Activated CD8-positive, alpha-beta T cell treated with anti-CD3 and anti-CD28 coated beads, Interleukin-2, amount 10 ng/mL, durations not matched to agents 7 days and 5 days (primary cell): Measurements from ENCODE around the gene GALR2. TPM values are rescaled to one million over a fixed set of nuclear protein-coding genes. Genes with fewer than 3 reads are reported as not detected.

Experiments used
- ATAC-seq: fragments of 150-1000 bp; cut with Tn5 transposase; one replicate; pipeline ENCODE4 v1.10.0; 2021; ENCODE audit warnings: moderate library complexity
- CTCF ChIA-PET: fragments of 350-600 bp; sonication (Branson Sonifier 250); formaldehyde crosslinking; loops from one replicate; lab custom pipeline; 2021; ENCODE audit warnings: antibody characterized with exemption; lab: Charles Lee
- POLR2A ChIA-PET: fragments of 350-600 bp; sonication (Branson Sonifier 250); formaldehyde crosslinking; loops from one replicate; lab custom pipeline; 2021; ENCODE audit warnings: antibody characterized with exemption; lab: Charles Lee
- DNase-seq: peaks from one replicate; pipeline ENCODE4 v3.0.0-alpha.2; 2020
- H3K27ac Mint-ChIP-seq: one replicate; pipeline ENCODE4 v1.8.0; 2021; ENCODE audit warnings: mild to moderate bottlenecking, mixed read lengths
- H3K27me3 Mint-ChIP-seq: one replicate; pipeline ENCODE4 v1.8.0; 2021; ENCODE audit warnings: low read depth, mixed read lengths
- H3K36me3 Mint-ChIP-seq: one replicate; pipeline ENCODE4 v1.8.0; 2021; ENCODE audit warnings: low read depth, mixed read lengths
- H3K4me1 Mint-ChIP-seq: one replicate; pipeline ENCODE4 v1.8.0; 2021; ENCODE audit warnings: low read depth, mixed read lengths
- H3K4me3 Mint-ChIP-seq: one replicate; pipeline ENCODE4 v1.8.0; 2021; ENCODE audit warnings: mild to moderate bottlenecking, mixed read lengths
- H3K9me3 Mint-ChIP-seq: one replicate; pipeline ENCODE4 v1.8.0; 2022; ENCODE audit warnings: mixed read lengths; ENCODE audit not compliant: insufficient read depth
- total RNA-seq, 2 experiments: library from RNA; stranded (reverse); gene quantifications; one replicate each; pipeline ENCODE4 v1.2.3, GENCODE V29; 2021

The GALR2 gene, protein sequence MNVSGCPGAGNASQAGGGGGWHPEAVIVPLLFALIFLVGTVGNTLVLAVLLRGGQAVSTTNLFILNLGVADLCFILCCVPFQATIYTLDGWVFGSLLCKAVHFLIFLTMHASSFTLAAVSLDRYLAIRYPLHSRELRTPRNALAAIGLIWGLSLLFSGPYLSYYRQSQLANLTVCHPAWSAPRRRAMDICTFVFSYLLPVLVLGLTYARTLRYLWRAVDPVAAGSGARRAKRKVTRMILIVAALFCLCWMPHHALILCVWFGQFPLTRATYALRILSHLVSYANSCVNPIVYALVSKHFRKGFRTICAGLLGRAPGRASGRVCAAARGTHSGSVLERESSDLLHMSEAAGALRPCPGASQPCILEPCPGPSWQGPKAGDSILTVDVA
- total RNA-seq, result under 1 TPM in 1 of 2 experiments, not detected in 1; 0.18 TPM

GRCh38 chr17:76074390-76075363 lies at the start of gene GALR2:
Gene GALR2, plus strand, starts transcription at chr17:76074781. Its CDS starts 103 bp downstream, at chr17:76074884.
- ChIA-PET POLR2A (interaction anchor here (1.0 kb wide), 1 partner anchor 197 kb away, joined by 3 read pairs; no protein-coding TSS in a partner anchor), CTCF (interaction anchor here (2.0 kb wide), 1 partner anchor 60 kb away, joined by 6 read pairs; no protein-coding TSS in a partner anchor)
- DNase-seq (no peak), ATAC-seq (no peak)
- Mint-ChIP-seq H3K27ac (no peak within 1 kb of the TSS), H3K27me3 (peaks cover 53% of the 10 kb centered on the region), H3K4me1 (peaks cover 50% of the 10 kb centered on the region), H3K36me3 (peaks cover 9% of the 10 kb centered on the region), H3K4me3 (no peak within 1 kb of the TSS), H3K9me3 (no peaks in the 10 kb centered on the region)

DNA sequence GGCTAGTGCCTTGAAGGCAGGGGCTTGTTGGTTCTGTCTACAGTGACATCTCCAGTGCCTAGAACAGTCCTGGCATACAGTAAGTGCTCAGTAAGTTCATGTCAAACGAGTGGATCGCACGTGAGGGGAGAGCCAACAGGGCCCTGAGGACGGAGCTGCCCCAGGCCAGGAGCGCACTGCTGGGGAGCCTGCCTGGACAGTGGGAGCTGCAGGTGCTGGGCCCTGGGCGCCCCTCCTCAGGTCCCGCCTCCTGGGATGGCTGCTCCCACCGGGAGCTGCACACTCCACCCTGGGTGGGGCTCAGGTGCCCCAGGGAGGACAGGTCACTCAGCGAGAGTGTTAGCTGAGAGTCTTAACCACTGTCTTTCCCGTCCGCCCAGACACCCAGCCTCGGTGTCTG lies 49.3 kb upstream of the GALR2 start:
- Mint-ChIP-seq H3K4me1 (peaks cover 20% of the 10 kb centered on the region), H3K27ac (no peak overlapping the region), H3K27me3 (no peaks in the 10 kb centered on the region), H3K4me3 (no peak overlapping the region), H3K9me3 (no peaks in the 10 kb centered on the region), H3K36me3 (peaks cover 2% of the 10 kb centered on the region)
- ChIA-PET CTCF (interaction anchor here (0.9 kb wide), 1 partner anchor 11 kb away, joined by 4 read pairs; no protein-coding TSS in a partner anchor), POLR2A (no interaction called here)
- DNase-seq (no peak), ATAC-seq (no peak)

GRCh38 chr17:76026714-76027158 lies 47.8 kb upstream of the GALR2 start:
- ATAC-seq, result no peak
- H3K27ac Mint-ChIP-seq, result no peak overlapping the region
- ChIA-PET POLR2A (no interaction called here), CTCF (no interaction called here)
- DNase-seq, result no peak
- no peaks in the 10 kb centered on the region for H3K27me3 Mint-ChIP-seq
- peaks cover 2% of the 10 kb centered on the region for H3K36me3 Mint-ChIP-seq
- no peaks in the 10 kb centered on the region for H3K9me3 Mint-ChIP-seq
- H3K4me1 Mint-ChIP-seq, result peaks cover 20% of the 10 kb centered on the region
- H3K4me3 Mint-ChIP-seq, result no peak overlapping the region

DNA sequence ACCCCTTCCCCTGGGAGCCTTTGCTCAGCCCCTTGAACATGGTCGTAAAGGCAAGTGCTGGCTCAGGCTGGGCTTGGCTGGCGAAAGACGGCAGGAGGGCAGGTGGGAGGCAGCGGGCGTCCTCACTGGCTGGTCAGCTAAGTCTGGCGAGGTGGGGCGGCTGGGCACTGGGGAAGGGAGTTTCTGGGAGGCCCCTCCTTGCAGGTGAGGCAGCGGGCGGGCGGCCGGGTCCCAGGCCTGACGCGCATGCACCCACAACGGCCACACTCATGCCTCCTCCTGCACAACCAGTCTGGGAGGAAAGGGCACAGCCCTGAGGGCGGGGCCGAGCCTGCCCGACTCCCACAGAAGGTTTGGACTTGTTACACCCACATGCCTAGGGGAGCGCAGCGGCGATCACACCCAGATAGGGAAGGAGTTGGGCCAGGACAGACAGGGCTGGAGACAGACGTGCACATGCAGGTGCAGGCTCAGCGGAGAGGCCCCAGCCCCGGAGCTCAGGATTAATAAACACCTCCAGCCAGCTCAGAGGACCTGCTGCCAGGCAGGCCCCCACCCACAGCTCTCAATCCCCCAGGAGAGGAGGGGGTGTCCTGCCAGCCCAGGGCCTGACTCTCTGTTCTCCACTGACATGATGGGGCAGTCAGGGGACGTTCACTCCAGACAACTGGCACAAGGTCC lies 47.3 kb upstream of the GALR2 start, which contains the start of gene EVPL:
Gene EVPL (minus strand): TSS at position 148 of the 681 bp plus-strand sequence. CDS start 108 bp downstream, at position 40.
- ATAC-seq, result no peak
- Mint-ChIP-seq H3K9me3 (no peaks in the 10 kb centered on the region), H3K27ac (no peak within 1 kb of the TSS), H3K4me3 (no peak within 1 kb of the TSS), H3K36me3 (peaks cover 2% of the 10 kb centered on the region), H3K4me1 (peaks cover 22% of the 10 kb centered on the region), H3K27me3 (no peaks in the 10 kb centered on the region)
- ChIA-PET CTCF (no interaction called here), POLR2A (no interaction called here)
- DNase-seq, result no peak

GRCh38 chr17:76032073-76032779 lies 42.4 kb upstream of the GALR2 start:
- Mint-ChIP-seq H3K27ac (no peak overlapping the region), H3K9me3 (no peaks in the 10 kb centered on the region), H3K27me3 (no peaks in the 10 kb centered on the region), H3K4me3 (no peak overlapping the region), H3K4me1 (peaks cover 30% of the 10 kb centered on the region), H3K36me3 (peaks cover 7% of the 10 kb centered on the region)
- no peak for ATAC-seq
- CTCF ChIA-PET, result interaction anchor here (0.7 to 3.5 kb wide), 5 partner anchors 17 to 267 kb away, joined by 3 to 36 read pairs (median 3); no protein-coding TSS in a partner anchor
- DNase-seq, result no peak
- POLR2A ChIA-PET, result interaction anchor here (1.2 kb wide), 1 partner anchor 40 kb away, joined by 3 read pairs; the partner anchor contains the start of gene SRP68

DNA sequence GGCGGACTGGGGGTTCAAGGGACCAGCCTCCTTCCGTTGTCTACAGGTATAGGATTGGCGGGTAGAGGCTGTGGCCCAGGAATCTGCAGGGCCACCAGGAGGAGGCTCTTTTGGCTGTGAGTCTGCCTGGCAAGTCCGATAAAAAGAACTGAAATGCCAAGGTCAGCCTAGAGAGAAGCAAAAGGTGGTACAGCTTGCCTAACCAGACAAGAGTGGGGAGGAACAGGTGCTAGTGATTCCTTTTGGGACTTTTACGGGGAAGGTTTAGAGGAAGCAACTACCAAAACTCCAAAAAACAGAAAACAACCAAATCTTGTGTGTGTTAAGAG lies 41.8 kb upstream of the GALR2 start:
- Mint-ChIP-seq H3K27me3 (no peaks in the 10 kb centered on the region), H3K4me3 (no peak overlapping the region), H3K9me3 (no peaks in the 10 kb centered on the region), H3K4me1 (peaks cover 32% of the 10 kb centered on the region), H3K36me3 (peaks cover 7% of the 10 kb centered on the region), H3K27ac (no peak overlapping the region)
- ChIA-PET CTCF (interaction anchor here (0.7 to 3.0 kb wide), 4 partner anchors 18 to 266 kb away, joined by 3 to 19 read pairs (median 3); no protein-coding TSS in a partner anchor), POLR2A (interaction anchor here (1.2 kb wide), 1 partner anchor 40 kb away, joined by 3 read pairs; the partner anchor contains the start of gene SRP68)
- DNase-seq, result no peak
- no peak for ATAC-seq

DNA sequence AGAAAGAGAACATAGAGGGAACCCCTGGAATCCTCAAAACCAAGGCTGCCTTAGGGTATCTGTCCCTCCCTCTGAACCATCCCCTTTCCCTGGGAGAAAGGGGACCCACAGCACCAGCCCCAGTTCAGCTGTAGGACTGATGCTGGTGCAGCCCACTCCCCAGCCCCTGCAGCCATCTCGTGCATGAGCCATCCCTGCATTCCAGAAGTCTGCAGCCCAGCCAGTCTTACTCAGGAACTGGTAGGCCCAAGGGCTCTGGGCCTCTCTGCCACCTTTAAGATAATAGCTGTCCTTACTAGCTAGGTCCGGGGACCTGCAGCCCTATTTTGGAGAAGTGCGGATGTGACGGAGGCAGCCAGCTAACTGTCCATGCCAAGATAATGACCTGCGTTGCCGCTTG lies 41.4 kb upstream of the GALR2 start:
- Mint-ChIP-seq H3K4me3 (no peak overlapping the region), H3K27me3 (no peaks in the 10 kb centered on the region), H3K9me3 (no peaks in the 10 kb centered on the region), H3K27ac (no peak overlapping the region), H3K36me3 (peaks cover 9% of the 10 kb centered on the region), H3K4me1 (peaks cover 35% of the 10 kb centered on the region)
- POLR2A ChIA-PET, result interaction anchor here (0.6 to 1.2 kb wide), 2 partner anchors 39 to 258 kb away, joined by 3 read pairs; partner anchors contain the start of gene SRP68
- DNase-seq (no peak), ATAC-seq (no peak)
- CTCF ChIA-PET, result interaction anchor here (3.0 kb wide), 1 partner anchor 19 kb away, joined by 19 read pairs; no protein-coding TSS in a partner anchor

- H3K27me3 Mint-ChIP-seq, result no peaks in the 10 kb centered on the region
- DNase-seq (no peak), ATAC-seq (no peak)
- H3K4me3 Mint-ChIP-seq, result no peak overlapping the region
- peaks cover 22% of the 10 kb centered on the region for H3K4me1 Mint-ChIP-seq
- ChIA-PET CTCF (interaction anchor here (0.9 to 3.0 kb wide), 5 partner anchors 20 to 34 kb away, joined by 3 to 19 read pairs (median 4); partner anchors contain the start of gene CDK3), POLR2A (no interaction called here)
- no peaks in the 10 kb centered on the region for H3K9me3 Mint-ChIP-seq
- peaks cover 25% of the 10 kb centered on the region for H3K36me3 Mint-ChIP-seq
- H3K27ac Mint-ChIP-seq, result no peak overlapping the region
These were observed 39.9 kb upstream of the GALR2 start for GRCh38 chr17:76034428-76035350.

DNA sequence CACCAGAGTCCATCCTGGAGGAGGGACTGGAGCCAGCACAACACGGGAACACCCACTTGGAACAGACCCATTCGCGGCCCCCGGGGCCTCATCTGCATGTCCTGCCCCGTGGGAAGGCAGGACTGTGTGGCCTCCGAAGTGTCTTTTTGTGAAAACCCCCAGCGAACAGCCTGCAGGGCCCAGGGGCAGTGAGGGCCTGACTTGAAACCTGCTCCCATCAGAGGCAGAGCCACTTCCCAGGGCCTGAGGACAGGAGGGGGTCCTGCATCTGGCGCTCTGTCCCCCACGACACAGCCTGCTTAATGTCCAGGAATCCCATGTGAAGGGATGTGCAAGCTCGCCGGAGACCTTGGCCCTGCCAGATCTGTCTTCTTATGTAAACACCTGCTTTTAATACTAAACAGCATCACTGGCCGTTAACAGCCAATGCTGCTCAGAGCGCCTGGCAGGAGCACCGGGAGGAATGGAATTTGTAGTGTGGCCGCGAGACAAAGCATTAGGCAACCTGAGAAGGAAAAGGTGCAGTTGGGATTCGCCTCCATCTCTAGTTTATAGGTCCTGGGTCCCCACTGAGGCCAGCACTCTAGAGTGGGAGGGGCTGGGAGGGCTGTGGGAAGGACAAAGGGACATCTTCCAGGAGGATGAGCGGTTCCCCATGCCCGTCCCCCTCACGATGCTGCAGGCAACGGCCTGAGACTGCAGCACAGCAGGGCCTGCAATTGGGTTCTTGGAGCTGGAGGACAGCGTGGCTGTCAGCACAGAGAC lies 37.9 kb upstream of the GALR2 start:
- POLR2A ChIA-PET, result no interaction called here
- CTCF ChIA-PET, result interaction anchor here (1.3 to 1.5 kb wide), 2 partner anchors 23 to 32 kb away, joined by 6 to 9 read pairs; no protein-coding TSS in a partner anchor

More for the DNA sequence above, 37.9 kb upstream of the GALR2 start:
- H3K4me1 Mint-ChIP-seq, result peaks cover 17% of the 10 kb centered on the region
- H3K27ac Mint-ChIP-seq, result no peak overlapping the region
- no peak overlapping the region for H3K4me3 Mint-ChIP-seq
- DNase-seq, result no peak
- no peaks in the 10 kb centered on the region for H3K9me3 Mint-ChIP-seq
- H3K27me3 Mint-ChIP-seq, result no peaks in the 10 kb centered on the region
- H3K36me3 Mint-ChIP-seq, result peaks cover 37% of the 10 kb centered on the region
- no peak for ATAC-seq
